ENCODE results near the gene CHCHD10.

CHCHD10 gene

GRCh38 chr22:23716811-23717801, 50.7 kb downstream of the CHCHD10 start:
- H3K4me3 Mint-ChIP-seq = peak overlapping the region; percentile 76
- no peaks in the 10 kb centered on the region for H3K27me3 Mint-ChIP-seq
- H3K36me3 Mint-ChIP-seq (ENCODE audit: low read depth) = peaks cover 8% of the 10 kb centered on the region
- H3K9me3 Mint-ChIP-seq = no peaks in the 10 kb centered on the region
- H3K4me1 Mint-ChIP-seq (ENCODE audit: low read depth) = peaks cover 28% of the 10 kb centered on the region
- H3K27ac Mint-ChIP-seq = peak overlapping the region; percentile 65

Data from stimulated activated naive CD8-positive, alpha-beta T cell treated with anti-CD3 and anti-CD28 coated beads, Interleukin-15, Interleukin-2, amounts not matched to agents 100 ng/mL and 50 ng/mL, for 24 hours (primary cell).